Activated CD4-positive, CD25-positive, alpha-beta regulatory T cell (primary cell): Measurements from ENCODE around the gene FKBP8.
"Not testable (repeated sequence)": the region's sequence is repeated elsewhere in the genome, so short reads cannot be mapped to it uniquely, and the experiment has no call there.

Experiments
- DNase-seq, 4 experiments: peaks; one replicate each; lab custom pipeline; 2025; lab: John Stamatoyannopoulos, UW

FKBP8 gene

DNA sequence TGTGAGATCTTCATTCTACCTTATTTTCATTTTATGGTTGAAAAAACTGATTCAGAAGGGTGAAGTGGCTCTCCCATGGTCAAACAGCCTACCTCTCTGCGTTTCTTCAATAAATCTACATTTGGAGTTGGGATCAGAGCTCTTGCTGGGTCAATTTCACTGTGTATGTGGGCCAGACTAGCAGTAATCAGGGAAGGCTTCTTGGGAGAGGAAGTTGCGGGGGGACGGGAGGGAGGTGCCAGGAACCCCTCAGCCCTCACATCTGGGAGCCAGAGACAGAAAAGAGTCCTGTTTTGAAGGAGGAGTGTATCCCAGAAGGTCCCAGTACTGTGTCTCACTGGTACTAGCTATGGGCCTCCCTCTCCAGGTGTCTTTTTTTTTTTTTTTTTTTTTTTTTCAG is 15.2 kb upstream of the FKBP8 start:
- DNase-seq = no peak

DNA sequence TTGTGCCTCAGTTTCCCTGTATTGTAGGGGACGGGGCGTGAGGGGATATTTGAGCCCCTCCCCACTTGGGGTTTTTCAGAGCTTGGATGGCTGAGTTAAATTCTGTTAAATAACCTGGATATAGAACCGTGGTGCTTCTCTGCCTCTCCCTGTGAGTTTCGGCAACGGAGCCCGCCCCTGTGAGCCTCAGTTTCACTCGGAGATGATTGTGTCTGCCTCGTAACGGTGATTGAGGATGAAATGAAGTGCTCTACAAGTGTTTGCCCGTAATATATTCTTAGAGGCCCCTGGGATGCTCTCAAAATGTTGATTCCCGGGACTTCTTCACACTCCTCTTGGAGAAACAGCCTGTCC is 14.8 kb upstream of the FKBP8 start:
- DNase-seq = no peak

DNA sequence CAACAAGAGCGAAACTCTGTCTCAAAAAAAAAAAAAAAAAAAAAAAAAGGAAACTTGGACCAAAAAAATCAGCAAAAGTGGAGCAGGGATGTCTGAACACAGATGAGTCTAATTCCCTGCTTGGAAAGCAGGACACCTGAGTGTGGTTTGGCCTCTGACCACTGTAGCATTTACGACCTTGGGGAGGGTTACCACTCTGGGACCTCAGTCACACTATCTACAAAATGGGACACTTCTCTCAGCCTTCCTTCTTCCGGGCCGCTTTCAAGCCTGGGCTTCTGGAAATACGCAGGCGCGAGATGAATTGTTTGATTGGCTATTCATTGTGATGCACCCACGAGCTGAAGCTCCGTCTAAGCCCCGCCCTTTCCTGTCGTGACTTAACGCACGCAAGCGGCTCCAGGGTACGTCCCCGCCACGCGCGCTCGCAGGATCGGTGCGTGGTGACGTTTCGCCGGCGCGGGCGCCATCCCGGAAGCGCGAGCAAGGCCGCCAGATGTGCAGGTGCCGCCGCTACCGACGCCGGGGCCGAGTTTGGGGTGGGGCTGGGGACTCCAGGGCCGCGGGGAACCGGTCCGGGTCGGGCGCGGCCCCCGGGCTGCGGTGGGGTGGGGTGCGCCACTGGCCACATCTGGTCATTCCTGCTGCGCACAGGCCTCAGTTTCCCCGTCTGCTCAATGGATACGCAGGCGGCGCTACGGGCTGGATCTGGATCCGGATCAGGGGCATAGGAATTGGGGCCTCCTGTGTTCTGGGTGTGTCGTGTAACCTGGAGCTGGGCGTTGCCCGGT is 14.2 kb upstream of the FKBP8 start, which contains the start of gene KXD1:
TSS of gene KXD1 (plus strand) at position 460 of the 791 bp plus-strand sequence. CDS start 4,187 bp downstream, outside the sequence.
- DNase-seq = peak; percentile 92 to 98 (median 94)

DNA sequence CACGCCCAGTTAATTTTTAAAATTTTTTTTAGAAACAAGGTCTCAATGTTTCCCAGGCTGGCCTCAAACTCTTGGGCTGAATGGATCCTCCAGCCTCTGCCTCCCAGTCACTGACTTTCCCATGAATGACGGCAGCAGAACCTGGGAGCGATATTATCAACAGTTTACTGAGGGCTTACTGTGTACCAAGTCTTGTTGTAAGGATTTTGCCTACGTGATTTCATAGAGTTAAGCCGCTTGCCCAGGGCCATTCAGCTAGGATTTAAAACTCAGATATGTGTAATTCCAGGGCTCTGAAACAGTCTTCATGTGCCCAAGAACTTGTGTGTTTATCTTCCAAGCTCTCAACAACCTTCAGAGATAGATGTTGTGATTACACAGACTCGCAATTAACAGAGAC is 8.3 kb upstream of the FKBP8 start:
- no peak for DNase-seq

DNA sequence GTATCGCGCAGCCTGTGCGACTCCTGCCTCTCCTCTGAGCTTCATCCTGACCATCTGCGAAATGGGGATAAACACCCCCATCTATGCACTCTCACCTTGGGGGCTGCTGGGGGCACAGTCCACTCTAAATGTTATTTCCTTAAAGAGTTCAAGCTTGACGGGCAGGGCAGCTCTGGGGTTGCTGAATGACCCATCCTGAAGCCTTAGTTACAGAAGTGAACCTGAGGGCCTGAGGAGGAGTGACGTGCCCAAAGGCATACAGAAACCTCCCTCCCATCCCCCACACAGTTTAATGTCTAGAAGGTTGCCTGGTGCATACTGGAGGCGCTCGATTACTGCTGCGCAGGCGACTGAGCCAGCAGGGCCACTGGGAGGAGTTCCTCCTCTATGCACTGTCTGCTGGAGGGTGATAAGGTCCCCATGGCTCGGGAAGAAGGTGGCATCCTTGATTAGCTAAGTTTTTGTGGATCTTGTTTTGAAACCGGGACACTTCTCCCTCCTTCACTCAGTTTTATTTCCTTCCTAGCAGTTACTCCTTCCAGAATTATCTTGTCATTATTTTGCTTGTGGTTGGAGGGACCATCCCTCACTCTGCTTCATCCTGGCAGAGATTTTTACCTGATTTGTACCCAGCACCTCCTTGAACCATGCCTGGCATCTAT is 572 bp upstream of the FKBP8 start:
- peak; percentile 26 to 60 (median 40) for DNase-seq

DNA sequence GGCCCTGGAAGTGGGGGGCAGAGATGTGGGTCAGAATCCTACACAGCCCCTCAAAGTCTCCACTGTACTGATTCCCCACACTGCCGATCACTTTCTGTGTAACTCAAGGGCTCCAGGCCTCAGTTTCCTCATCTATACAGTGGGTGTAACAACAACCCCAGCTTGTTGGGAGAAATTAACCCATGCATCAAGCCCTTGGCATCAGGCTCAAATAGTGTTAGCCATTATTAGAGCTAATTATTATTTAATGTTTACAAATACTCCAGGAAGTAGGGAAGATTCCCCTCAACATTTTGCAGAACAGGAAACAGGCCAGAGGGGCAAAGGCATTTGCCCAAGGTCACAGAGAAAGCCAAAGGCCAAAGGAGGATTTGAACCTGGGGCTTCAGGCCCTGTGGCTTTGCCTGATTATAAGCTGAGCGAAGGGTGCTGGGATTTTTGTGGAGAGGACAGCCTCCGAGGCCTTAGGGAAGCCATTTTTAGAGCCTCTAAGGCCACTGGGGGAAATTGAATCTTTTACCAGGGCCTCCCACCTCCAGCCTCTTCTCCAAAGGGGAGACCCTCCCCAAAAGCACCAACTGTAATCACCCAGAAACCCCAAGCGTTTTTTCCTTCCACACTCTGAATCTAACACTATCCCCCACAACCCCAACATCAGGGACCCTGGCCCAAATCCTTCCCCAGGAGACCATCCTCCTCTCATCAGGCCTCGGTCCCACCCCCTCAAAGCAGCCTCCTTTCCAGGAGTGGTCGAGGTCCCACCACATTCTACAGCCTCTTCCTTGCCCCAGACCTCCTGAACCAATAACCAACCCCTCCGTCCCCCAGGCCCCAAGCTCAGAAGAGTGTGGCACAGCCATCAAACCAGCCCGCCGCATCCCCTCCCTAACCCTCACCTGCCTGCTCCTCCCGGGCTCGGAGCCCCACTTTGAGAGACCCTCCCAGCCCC is 1.1 kb downstream of the FKBP8 start:
- DNase-seq = no peak

DNA sequence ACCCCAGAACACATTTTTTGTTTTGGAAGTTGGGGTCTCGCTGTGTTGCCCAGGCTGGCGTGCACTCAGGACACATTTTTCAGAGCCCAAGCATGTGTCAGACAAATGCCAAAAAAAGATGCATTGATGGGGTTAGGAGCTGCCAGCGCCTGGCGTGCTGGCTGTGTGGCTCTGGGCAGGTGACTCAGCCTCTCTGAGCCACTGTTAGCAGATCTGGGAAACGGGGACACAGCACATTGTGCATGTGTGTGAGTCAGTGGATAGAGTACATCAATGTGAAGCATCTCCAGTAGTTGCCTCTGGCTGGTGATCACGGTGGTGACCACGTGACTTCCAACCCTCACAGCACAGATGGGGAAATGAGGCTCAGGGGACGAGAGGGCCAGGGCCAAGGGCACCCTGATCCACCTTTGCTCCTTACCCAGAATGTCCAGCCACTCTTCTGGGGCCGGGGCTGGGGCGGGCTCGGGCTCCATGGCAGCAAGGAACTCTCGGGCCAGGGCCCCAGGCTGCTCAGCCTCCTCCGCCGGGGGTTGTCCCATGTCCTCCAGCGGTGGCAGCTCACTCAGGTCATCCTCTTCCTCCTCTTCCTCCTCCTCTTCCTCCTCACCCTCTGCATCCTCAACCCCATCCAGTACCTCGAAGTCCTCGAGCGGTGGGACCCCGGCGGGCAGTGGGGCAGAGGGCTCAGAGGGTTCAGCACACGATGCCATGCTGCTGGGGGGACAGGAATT is 1.9 kb downstream of the FKBP8 start:
- no peak for DNase-seq

DNA sequence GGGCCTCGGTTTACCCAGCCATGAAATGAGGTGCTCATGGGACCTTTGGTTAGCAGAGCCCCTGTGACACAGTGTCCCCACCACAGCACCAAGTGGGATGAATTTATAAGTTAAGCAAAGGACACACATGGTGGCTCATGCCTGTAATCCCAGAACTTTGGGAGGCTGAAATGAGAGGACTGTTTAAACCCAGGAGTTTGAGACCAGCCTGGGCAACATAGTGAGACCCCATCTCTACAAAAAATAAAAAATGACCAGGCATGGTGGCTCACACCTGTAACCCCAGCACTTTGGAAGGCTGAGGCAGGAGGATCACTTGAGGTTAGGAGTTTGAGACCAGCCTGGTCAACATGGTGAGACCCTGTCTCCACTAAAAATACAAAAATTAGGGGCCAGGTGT is 3.2 kb downstream of the FKBP8 start:
- DNase-seq = not testable (repeated sequence)

DNA sequence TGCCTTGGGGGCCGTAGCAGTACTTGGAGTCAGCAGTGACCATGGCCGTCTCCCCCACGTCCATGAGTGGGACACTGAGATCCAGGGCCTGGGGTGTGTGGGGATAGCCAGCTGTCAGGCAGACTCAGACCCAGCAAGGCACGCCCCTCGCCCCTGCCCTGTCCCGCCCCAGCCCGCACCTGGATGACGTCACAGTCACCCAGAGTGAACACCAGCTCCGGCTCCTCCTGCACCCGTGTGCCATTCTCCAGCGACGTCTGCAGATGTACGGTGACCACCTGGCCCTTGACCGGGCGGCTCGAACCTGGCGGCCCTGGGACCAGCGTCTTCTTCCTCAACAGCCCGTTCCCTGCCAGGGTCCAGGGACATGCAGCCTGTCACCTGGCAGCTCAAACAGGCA is 4.0 kb downstream of the FKBP8 start:
- DNase-seq = no peak

DNA sequence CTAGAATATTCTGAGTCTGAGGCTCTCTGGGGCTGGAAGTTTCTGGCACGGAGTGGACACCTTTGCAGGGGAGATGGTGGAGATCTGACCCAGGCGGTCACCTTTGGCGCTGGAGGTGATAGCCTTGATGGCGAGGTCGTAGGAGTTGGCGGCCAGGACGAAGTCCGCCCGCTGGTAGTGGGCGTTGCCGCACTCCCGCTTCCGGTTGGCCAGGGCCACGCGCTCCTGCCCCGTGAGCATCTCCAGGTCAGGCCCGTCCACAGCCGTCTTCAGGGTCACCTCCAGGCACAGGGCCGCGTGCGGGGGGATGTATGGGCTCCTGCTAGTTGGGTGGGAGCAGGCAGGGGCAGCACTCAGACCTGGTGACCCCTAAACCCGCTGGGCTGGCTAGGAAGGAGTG is 5.3 kb downstream of the FKBP8 start:
- DNase-seq = no peak

DNA sequence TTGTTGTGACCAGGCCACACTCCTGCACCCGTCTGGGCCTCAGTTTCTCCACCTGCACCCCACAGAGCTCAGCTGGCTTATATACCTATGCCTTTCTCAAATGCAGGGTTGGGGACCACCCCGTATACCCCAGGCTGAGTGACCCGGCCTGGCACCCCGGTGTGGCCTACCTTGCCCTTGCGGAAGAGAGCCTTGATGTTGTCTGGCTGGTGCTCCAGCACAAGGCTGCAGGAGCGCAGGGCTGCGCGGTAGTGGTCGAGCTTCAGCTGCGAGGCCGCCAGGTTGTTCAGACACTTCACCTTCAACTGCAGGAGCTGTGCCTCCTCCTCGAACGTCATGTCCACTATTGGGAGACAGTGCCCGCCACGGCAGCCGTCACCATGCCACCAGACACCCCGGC is 5.9 kb downstream of the FKBP8 start:
- DNase-seq = no peak

DNA sequence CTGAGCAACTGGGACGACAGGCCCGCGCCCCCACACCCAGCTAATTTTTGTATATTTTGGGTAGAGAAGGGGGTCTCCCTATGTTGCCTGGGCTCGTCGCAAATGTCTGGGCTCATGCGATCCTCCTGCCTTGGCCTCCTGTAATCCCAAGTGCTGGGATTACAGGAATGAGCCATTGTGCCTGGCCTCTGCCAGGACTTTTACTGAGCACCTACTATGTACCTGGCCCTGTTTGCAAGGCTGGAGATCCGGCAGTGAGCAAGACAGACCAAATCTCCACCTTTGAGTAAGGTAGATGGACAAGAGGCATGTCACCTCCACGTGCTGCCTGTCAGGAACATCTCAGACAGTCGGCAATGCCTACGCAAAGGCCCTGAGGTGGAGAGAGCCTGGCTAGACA is 6.9 kb downstream of the FKBP8 start:
- no peak for DNase-seq

DNA sequence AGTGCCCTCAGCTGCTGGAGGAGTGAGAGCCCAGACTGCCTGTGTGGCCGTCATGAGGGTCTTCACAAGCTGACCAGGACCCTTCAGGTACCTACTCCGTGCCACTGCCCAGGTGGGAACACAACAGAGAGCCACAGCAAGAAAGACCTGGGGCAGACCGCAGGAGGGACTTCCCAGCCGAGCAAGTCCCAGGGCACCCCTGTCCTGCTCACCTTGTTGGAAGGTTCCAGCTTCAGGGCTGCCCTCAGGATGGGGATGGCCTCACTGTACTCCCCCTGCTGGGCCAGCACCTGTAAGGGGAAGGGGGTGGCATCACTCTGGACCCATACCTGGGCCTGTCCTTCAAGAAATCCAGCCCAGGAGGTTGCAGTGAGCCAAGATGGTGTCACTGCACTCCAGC is 10.3 kb downstream of the FKBP8 start:
- no peak for DNase-seq

DNA sequence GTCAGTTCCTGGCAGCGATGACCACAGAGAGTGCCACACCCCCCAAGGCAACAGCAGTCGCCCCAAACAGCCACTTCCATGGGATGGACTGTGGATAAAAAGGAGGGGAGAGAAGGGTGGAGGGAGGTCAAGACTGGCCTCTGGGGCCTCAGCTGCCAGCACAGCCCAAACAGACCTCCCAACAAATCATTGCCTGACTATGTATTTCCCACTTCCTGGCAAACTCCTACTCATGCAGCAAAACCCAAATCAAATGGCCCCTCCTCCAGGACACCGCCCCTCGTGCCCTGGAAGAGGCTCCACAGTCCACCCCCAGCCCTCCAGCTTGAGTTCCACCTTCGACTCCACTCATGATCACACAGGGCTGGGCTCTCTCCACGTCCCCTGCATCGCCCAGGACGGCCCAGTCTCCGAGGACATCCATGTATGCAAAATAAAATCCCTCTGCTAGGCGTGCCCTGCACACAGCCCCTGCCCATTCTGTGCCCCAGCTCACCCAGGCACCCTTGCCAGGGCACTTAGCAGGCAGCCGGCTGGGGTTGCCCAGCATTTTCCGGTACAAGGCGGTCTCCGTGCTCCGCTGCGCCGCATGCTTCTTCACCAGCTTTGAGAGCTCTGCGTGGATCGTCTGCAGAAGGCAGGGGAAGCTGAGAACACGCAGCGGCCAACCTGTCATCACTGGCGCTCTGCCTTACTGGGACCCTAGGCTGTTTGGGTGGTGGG is 11.0 kb downstream of the FKBP8 start:
- DNase-seq = no peak

DNA sequence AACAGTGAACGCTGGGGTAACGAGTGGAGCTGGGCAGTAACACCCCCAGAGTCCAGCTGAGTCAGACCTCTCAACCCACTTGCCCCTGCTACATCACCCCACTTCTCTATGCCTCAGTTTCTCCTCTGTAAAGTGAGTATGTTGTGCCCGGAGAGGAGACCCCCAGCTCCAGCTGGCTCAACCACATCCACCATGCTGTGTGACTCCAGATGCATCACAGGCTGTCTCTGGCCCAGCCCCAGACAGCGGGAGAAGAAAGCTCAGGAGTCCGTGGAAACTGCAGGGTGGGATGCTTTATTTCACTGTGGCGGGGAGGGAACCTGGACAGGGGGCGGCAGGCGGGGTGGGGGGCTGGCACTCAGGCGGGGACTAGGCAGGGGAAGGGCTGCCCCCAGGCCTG is 11.9 kb downstream of the FKBP8 start:
- DNase-seq = no peak

DNA sequence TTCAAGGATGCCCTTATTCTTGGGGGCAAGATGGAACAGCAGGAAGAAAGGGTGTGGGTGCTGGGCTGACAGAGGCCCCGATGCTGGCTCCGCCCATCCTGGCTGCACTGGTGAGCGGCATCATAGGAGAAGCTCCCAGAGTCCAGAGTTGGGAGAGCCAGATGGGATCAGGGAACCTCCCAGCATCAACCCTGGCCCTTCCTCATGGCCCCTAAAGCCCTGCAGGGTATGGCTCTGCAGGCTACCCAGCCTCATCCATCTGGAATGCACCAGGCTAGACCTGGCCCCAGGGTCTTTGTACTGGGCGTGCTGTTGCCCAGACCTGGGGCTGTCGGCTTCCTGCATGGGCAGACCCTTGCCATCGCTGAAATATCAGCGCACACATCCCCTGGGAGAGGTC is 13.6 kb downstream of the FKBP8 start:
- DNase-seq = no peak

DNA sequence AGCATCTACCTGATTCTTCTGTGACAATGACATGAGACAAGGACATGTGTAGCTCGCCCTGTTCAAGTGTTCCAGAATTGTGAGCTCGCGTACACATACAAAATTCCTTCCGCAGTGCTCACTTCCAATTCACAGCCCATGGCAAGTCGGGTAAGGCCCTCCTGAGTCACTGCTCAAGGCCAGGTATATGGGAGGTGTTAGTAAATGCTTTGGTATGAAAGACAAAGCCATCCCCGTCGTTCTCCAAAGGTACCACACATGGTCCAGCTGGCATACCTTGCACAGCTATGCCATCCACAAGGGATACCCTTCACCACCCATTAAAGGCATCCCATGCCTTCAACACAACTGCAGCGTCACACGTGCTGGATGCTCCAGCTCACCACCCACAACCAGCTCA is 17.1 kb downstream of the FKBP8 start:
- no peak for DNase-seq

DNA sequence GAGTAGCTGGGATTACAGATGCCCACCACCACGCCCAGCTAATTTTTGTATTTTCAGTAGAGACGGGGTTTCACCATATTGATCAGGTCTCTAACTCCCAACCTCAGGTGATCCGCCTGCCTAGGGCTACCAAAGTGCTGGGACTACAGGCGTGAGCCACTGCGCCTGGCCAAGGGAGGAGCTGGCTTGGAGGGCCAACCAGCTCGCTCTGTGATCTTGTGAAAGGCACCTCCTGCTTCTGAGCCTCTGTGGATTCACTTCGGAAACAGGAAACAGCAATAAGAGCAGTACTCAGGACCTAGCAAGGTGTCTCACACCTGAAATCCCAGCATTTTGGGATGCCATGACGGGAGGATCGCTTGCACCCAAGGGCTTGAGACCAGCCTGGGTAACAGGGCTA is 19.5 kb downstream of the FKBP8 start:
- DNase-seq = no peak

DNA sequence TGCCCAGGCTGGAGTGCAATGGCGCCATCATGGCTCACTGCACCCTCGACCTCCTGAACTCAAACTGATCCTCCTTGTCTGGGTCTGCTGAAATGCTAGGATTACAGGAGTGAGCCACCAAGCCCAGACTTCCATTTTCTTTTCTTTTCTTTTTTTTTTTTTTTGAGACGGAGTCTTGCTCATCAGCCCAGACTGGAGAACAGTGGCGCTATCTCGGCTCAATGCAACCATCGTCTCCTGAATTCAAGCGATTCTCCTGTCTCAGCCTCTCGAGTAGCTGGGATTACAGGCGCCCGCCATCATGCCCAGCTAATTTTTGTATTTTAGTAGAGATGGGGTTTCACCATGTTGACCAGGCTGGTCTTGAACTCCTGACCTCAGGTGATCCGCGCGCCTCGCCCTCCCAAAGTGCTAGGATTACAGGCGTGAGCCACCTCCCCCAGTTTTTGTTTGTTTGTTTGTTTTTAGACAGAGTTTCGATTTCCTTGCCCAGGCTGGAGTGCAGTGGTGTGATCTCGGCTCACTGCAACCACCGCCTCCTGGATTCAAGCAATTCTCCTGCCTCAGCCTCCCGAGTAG is 20.4 kb downstream of the FKBP8 start:
- not testable (repeated sequence) for DNase-seq

DNA sequence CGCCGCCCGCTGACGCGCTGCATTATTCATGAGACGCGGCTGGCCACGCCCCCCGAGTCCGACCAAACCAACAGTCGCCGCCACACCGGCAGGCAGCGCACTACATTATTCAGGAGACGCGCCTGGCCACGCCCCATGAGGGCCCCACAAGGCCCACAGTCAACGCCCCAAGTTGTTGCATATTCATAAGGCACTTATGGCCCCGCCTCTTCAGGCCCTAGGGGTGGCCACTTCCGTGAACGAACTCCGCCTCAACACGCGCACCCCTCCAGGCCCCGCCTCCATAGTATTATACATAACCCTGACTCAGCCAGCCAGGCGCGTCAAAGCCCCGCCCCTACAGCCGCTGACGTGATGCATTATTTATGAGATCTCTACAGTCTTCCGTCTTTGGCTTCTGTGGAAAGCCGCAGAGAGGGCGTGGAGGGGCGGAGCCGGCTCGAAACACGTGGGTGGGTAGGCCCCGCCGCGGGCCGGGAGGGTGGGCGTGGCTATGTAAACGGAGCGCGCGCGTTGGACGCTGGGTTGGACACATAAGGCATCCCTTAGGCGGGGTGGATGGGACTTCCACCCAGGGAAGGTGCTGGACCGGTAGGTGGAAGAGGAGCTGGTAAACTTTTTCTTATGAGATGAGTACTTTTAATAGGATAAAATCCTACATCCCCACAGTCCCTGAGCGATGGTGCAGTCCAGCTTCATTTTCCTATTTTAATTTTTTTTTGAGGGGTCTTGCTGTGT is 21.1 kb downstream of the FKBP8 start:
- peak; percentile 100 for DNase-seq
